GM18511 (cell line): Measurements from ENCODE around the gene MAPKAP1.
"Not testable (repeated sequence)": the region's sequence is repeated elsewhere in the genome, so short reads cannot be mapped to it uniquely, and the experiment has no call there.

Source experiments
- ATAC-seq: cut with Tn5 transposase; IDR thresholded peaks from one replicate; pipeline ENCODE4 v1.9.1; 2021; ENCODE audit warnings: mild to moderate bottlenecking, moderate library complexity; ENCODE audit not compliant: unreplicated experiment

MAPKAP1 gene

DNA sequence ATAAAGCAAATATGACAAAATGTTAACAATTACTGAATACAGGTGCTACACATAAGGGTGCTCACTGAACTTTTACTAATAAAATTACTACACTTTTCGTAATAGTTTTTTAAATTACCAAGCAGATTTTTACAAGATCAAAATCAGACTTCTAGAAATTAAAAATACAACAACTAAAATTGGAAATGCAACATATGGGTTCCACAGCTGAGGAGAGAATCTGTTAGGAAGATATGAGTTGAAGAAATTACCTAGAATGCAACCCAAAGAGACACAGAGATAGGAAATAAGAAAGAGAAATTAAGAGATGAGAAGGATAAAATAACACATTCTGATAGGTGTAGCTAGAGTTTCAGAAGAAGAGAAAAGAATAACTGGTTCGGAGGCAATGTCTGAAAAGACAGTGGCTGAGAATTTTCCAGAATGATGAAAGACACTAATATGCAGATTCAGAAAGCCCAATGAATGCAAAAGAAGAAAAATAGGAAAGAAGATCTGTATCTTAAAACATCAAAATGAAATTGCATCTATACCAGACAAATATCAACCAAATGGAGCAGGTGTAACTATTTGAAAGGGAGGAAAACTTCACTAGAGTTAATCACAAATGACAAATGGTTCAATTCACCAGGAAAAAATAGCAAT lies 95.8 kb downstream of the MAPKAP1 start:
- no peak for ATAC-seq

DNA sequence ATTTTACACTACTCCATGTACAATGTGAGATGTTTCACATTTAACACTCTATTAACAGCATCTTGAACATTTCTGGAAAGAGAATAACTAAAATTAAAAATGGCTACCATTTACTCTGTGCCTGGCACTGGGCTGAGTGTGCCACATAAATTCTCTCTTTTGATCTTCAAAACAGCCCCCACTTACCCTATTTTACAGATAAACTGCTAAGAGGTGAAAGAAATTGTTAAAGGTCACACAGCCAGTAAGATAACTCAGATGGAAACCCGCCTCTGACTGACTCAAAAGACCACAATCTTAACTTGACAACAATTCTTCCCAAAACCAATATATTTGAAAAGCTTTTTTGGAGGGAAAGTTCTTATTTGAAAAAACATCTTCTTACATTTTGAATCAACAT lies 97.3 kb downstream of the MAPKAP1 start:
- ATAC-seq = no peak

DNA sequence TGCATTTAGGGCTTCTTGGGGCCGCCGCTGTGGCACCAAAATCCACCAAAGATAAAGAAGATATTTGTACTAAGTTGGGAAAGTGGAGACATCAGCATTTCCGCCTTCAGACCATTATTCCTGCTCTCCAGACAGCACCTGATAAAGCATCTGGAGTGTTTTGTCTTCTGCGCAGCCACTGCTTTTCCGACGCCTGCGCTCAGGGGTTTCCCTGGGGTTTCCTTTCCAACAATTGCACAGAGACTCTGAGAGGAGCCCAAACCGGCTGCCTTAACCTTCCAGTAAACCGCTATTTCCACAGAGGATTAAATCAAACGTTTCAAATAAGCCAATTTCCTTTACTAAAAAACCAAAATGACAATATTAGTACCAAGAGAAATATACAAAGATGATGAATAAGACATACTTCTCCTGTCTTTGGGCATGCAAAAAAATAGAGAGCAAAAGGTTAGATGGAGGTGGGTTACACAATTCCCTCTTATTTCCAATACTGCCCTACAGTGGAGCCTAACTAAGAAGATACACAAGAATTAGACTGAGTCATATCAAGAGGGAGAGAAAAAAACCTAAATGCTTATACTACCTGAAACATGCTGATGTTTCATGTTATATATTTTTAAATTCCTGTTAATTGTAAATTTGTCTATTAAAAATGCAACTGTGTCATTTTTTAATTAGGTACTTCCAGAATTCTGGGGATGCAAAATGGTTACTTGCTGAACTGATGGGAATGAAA lies 98.4 kb downstream of the MAPKAP1 start:
- no peak for ATAC-seq

DNA sequence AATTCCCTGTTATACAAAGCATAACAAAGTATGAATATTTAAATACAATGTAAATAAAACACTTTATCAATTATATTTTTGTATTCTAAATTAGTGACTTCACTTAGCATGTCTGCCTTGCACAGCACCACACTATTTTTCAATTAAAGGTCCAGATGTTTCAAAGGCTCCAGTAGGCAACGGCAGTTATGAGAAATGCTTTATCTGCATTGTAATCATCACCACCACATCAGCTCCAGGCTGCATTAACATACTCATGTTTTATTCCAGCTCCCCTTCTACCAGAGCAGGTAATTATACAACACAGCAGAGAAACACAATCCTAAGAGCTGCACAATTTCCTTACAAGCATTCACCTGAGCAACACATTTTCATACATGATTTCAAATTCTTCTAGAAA lies 102.8 kb downstream of the MAPKAP1 start:
- ATAC-seq = no peak

DNA sequence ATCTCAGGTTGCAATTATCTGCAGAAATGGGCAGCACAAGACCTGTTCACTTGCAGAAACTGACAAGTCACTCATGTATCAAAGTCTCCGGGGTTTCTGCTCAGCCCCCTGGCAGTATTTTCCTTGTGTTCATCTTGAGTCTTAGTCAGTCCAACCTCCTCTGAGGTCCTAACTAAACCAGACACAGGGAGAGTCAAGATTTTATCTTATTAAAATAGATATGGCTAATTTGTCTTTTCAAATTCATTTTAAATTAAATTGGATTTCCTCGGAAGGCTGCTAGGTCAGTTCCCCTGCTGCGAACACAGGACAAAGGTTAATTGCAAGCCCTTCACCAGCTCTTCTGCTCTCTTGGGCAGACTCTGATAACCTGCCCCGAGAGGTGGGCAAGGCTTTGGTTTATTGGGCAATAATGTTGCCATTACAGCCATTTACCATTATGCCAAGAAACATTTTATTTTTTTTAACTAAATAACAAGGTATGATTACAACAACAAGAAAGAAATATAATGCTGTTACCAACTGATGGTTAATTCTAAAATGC lies 103.5 kb downstream of the MAPKAP1 start:
- ATAC-seq = no peak

DNA sequence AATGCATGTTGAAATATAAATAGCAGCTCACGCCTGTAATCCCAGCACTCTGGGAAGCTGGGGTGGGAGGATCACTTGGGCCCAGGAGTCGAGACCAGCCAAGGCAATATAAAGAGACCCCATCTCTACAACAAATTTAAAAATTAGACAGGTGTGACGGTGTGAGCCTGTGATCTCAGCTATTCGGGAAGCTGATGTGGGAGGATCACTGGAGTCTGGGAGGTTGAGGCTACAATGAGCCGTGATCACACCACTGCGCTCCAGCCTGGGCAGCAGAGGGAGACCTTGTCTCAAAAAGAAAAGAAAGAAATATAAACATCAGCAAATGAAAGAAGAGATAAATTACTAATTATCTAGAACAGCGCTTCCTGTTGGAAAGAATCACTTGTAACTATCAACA lies 105.0 kb downstream of the MAPKAP1 start:
- no peak for ATAC-seq

DNA sequence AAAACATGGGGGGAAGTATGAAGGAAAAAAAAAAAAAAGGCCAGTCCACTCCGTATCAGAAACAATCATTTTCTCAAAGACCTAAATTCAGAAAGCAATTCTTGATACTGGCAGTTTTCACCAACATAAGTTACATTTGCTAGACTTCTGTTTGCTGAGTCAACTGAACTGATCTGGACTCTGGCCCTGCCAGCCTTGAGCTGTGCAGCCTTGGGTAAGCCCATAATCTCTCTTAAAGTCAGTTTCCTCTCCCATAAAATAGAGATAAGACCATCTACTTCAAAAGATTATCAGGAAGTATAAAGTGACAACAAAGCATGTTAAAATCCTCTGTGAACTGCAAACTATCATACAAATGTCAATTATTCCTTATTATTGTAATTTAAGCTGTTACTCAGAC lies 106.8 kb downstream of the MAPKAP1 start:
- ATAC-seq = no peak

DNA sequence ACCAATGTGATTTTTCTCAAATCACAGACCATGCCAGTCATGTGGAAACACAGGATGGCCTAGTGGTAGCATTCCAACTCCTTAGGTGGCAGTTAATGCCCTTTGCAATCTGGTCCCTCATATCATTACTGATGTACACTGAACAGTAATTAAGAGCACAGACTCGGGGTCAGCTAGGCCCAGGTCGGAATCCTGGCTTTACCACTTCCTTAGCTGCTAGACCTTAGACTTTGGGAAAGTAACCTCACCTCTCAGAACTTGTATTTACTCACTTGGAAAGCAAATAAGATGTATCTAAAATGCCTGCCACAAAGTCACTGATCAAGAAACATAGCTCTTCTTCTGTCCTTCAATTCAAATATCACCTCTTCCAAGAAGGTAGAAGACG lies 112.8 kb downstream of the MAPKAP1 start:
- ATAC-seq = no peak

DNA sequence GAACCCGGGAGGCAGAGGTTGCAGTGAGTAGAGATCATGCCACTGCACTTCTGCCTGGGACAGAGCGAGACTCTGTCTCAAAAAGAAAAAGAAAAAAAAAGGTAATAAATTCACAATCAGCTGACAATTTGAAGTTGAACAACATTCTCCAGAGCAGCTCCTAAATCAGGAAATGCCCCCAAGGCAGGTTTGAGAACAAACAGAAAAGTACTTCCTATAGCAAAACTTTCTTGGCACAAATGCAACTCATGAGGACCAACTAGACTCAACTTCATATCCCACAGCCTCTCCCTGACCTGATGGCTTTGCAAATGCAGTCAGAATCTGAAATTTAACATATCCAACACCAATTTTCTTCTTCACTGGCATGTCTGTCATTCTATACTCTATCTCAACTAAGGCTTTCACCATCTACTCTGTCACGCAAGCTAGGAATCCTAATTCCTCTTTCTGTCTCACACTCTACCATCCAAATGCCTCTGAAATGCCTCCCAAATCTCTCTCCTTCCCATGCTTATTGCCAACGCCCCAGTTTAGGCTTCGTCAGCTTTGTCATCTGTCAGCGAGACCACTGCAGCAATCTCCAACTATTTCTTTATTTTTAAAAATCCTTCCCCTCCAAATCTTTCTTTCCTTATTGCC lies 113.3 kb downstream of the MAPKAP1 start:
- ATAC-seq = no peak

DNA sequence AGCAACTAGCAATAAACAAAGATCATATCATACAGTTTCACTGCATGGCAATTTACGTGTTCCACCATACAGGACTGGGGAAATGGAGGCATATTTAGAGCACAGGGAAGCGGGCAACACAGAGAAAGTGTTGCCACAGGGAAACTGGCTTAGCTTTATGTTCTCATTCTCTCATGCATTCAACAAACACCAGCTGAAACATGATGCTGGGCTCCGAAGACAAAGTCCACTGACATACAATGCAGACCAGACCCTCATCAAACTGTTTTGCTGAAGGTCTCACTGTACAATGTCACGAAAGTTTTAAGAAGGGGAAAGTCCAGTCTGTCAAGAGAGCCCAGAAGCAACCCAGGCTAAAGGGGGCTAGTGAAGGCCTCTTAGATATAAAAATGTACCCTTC lies 115.1 kb downstream of the MAPKAP1 start:
- no peak for ATAC-seq

DNA sequence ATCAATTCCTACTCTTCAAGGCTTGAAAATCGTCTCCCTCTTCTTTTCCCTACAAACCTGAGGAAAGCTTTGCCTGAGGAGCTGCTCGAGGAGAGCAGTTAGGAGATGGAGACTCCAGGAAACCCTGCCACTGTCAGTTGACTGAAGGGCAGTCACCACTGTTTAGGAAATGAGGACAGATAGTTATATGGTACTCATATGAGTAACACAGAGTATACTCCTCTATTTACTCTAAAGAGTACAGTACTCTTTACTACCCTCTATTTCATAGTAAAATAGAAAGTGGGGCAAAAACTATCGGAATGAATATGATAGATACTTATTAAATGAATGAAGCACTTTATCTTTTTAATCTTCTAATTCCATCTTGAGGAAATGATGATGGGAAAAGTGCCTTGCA lies 115.8 kb downstream of the MAPKAP1 start:
- ATAC-seq = no peak

DNA sequence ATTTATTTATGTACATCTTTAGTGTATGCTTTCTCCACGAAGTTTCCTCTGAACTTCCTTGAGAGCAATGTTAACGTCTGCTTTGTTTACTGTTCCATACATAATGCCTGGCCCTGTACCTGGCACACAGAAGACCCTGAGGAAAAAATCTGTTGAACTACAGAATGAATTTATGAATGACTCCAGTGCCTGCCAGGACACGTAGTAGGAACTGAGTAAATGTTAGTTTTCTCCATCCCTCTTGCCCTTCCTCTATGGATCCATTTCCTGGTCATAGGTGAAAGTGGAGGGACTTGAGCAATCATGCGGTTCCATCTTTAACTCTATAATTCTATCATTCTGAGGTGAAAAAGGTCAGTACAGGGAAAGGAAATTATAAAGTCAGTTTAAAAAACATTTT lies 117.7 kb downstream of the MAPKAP1 start:
- ATAC-seq = no peak

DNA sequence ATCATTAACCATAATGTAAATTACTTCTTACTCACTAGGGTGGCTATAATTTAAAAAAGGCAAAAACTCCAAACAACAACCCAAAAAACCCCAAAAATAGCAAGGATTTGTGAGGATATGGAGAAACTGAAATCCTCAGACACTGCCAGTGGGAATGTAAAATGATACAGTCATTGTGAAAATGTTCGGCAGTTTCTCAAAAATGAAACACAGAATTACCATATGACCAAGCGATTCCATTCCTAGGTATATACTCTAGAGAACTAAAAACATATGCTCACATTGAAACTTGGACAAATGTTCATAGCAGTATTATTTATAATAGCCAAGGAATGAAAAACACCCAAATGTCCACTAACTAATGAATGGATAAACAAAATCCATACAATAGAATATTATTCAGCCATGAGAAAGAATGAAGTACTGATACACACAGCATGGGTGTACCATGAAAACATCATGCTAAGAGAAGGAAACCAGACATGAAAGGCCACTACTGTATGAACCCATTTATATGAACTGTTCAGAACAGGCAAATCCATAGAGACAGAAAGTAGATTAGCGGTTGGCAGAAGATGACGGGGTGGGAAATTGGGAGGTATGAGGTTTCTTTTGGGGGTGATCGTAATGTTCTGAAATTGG lies 119.1 kb downstream of the MAPKAP1 start:
- no peak for ATAC-seq

DNA sequence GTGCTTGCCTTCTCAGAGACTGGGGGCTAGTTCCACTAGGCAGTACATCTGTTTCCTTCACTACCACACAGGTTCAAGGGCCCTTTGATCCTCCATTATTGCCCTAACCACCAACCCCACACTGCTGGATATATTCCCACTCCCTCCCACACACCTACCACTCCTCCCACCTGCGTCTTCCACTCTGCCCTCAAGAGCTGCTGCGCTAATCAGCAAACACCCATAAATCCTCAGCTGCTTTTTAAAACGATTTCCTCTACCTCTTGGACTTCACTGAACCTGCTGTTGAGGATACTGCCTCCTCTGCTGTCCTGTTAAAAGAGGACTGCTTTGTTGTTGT lies 120.9 kb downstream of the MAPKAP1 start:
- no peak for ATAC-seq

DNA sequence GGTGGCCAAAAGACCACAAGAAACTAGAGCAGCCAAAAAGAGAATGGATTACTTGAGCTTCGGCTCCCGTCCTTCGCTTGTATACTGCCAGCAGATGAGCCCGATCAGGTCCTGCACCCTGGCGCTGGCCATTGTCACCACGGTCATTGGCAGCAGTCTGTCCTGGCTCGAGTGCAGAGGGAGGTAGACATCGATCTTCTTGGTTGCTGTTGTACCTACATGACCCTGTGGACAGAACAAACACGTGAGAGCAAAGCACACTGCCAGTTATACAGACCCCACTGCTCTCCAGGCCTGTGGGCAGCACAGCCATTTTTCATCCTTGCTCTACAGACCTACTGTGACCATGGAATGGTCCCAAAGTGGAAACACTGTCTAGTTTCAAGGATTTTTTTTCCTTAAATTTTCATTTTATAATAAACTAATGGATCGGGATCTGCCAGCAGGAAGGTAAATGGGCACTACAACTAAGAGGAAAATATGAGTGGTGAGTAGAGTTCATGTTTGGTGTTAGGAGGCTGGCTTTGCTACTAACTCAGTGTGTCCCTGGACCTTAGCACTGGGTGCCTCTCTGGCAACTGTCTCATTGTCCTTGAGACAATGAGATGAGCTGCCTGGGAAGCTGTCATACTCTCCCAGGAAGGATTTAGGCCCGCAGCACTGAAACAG lies 121.4 kb downstream of the MAPKAP1 start:
- no peak for ATAC-seq

DNA sequence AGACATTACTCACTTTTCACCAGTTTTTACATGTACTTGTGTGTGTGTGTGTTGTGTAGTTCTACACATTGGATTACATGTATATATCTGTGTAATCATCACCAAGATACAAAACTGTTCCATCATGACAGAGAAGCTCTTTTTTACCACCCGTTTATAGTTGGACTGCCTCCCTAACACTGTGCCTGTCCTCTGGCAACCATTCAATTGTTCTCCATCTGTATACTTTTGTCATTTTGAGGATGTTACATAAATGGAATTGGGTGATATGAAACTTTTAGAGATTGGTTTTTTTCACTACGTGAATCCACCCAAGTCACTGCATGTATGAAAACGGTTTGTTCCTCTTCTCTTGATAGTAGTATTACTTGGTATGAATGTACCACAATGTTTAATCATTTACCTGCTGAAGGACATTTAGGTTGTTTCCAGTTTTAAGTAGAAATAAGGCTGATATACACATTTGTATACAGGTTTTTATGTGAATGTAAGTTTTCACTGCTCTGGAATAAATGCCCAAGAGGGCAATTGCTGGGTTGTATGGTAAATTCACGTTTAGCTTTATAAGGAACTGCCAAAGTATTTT lies 126.2 kb downstream of the MAPKAP1 start:
- ATAC-seq = no peak

DNA sequence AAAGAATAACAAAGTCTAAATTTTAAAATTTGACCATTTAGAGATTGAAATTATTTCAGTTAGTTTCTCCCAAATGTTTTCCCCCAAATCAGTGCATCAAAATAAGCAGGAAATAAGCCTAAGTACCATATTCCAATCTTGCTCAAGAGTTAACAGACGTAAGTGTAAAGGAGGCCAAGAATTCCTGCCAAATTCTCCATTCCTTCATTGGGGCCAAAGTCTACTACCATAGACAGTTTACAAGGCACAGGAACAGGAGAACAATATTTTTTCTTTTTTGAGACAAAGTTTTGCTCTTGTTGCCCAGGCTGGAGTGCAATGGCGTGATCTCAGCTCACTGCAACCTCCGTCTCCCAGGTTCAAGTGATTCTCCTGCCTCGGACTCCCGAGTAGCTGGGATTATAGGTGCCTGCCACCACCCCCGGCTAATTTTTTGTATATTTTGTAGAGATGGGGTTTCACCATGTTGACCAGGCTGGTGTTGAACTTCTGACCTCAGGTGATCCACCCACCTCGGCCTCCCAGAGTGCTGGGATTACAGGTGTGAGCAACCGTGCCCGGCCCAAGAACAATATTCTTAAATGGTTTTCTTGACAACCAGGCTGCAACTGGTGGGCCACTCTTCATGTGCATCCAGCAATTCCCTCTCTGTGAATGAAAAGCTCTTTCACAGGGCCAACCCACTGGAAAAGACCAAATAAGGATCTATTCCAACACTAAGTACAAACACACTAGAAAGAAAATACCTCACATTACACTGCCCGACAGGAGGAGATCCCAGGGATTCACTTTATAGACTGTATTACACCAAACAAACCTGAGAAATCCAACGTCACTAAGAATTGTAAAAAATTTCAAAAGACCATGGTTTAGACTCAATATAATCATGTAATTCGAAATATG lies 127.7 kb downstream of the MAPKAP1 start:
- no peak for ATAC-seq

DNA sequence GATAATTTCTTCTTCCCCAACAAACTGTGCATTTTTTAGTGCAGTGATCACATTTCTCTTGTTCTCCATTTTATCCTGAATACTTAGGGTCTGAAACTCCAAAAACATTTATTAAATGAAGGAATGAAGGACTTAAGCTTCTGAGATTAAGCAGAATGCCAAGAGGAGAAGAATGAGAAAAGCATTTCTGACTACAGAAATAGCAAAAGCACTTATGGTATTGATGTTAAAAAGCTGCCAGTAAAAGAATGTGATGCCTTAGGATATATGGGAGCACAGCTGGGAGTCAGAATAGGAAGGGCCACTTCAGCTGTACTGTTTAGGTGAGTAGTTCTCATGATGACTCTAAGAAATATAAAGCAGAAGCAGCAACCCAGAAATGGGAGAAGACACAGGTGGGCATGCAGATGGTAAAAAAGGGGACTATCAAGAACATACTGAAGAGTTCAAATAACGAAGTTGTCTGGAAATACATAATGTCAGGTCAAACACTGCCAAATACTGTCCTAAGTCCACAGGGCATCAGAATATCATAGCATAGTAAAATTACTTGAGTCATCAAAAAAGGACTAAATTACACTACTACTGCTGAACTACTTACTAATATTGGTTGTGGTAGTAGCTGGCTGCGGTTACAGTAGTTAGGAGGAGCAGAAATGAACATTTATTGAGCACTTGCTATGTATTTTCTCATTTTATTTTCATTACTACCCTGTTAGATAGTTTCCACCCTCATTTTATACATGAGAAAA lies 132.7 kb downstream of the MAPKAP1 start:
- no peak for ATAC-seq

DNA sequence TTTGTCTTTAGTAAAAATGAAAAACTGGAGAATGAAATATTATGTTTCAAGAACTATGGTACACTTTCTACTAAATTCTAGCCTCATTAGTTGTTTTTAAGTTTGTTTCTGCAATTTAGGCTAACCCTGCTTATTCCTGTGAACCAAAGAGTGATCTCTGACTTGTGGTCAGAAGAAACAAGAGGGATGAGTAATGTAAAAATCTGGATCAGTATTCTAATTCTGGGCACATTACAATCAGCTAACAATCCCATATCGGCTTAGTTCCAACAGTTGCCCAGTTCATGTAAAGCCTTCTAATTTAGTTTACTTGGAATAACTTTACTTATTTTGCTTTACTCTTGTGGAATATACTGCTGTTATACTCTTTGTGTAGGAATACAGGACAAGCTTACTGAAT lies 134.5 kb downstream of the MAPKAP1 start:
- ATAC-seq = not testable (repeated sequence)
